GM21576 (cell line): Measurements from ENCODE around the gene AIM2.
A peak's percentile ranks its signal among the peaks of the same experiment; 100 is the strongest.
"Not testable (repeated sequence)": the region's sequence is repeated elsewhere in the genome, so short reads cannot be mapped to it uniquely, and the experiment has no call there.

Experiments used
- ATAC-seq: cut with Tn5 transposase; IDR thresholded peaks from one replicate; pipeline ENCODE4 v1.9.1; 2021; ENCODE audit warnings: mild to moderate bottlenecking, moderate library complexity; ENCODE audit not compliant: unreplicated experiment

AIM2 gene

DNA sequence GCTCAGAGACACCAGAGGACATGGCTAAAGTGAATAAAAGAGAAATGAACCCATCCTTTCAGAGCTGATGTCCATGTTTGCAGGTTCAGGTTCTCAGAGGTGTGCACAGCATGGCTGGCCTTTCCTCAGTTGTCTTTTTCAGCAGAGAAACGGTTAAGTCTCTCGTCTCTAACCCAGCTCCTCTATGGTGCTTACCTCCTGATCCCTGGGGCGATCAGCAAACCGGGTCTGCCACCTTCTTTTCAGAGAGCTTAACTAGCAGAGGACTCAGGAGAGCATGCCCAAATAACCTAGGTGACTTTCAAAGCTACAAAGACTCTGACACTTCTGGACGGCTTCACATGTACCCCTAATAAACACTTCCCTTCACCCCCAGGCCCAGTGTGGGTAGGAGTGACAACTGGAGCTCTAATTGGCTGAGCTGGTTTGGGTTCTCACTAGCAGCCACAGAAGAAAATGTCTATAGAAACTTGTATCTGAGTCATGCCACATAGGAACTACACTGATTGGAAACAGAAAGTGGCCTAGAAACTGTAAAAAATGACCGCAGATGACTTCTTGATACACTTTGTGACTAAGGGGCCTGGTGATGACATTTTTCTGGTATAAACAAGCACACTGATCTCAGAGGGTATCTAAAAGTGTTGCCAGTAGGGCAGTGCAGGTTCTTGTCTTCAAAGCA lies at the start of gene AIM2:
AIM2 (minus strand) TSS at position 329 of the 682 bp plus-strand sequence. CDS start 3,267 bp downstream, outside the sequence.
- peak; percentile 87 for ATAC-seq

- no peak for ATAC-seq
Observed at GRCh38 chr1:159123587-159123986, 47.0 kb upstream of the AIM2 start.

- no peak for ATAC-seq
Observed at GRCh38 chr1:159122005-159122621, 45.5 kb upstream of the AIM2 start.

DNA sequence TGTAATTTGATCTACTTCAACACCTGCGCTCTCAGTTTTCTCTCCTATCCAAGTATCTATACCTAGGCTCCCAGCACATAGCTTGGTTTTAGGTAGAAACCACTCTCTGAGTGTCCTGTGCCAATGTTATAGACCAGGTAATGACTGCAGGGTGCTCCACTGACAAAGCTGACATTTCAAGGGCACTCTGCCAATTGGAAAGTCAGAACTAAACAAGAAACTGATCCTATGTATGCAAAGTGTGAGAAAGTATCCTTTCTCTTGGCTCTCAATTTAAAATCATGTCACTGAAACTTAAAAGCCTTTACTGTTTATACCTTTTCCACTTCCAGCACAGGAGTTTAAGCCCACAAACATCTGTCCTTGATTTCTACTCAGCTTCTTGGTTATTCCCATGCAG lies 45.0 kb upstream of the AIM2 start:
- ATAC-seq: peak; percentile 52

DNA sequence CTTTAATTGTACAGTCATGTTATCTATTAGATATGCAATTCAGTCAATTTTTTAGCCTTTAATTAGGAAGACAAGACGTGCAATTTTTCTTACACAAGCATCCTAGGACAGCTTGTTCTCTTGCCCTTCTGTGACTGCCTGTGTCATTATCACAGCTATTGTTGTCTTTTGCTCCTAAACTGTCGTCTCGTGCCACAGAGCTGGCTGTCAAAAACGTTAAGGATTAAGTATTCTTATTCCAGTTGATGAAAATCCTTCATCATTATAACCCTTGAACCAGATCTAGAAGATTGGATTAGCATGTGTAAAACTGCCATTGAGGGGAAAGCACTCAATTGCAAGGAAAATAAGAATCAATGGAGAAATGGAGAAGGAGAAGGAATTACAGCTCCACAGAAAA lies 43.8 kb upstream of the AIM2 start:
- ATAC-seq: no peak

GRCh38 chr1:159113596-159114433 lies 37.2 kb upstream of the AIM2 start:
- ATAC-seq: no peak

GRCh38 chr1:159103021-159103420 lies 26.5 kb upstream of the AIM2 start:
- not testable (repeated sequence) for ATAC-seq

- ATAC-seq: no peak
Observed at GRCh38 chr1:159100589-159100988, 24.0 kb upstream of the AIM2 start.

GRCh38 chr1:159098596-159098995 lies 22.0 kb upstream of the AIM2 start:
- no peak for ATAC-seq

- ATAC-seq: no peak
Observed at GRCh38 chr1:159092036-159092760, 15.6 kb upstream of the AIM2 start.

DNA sequence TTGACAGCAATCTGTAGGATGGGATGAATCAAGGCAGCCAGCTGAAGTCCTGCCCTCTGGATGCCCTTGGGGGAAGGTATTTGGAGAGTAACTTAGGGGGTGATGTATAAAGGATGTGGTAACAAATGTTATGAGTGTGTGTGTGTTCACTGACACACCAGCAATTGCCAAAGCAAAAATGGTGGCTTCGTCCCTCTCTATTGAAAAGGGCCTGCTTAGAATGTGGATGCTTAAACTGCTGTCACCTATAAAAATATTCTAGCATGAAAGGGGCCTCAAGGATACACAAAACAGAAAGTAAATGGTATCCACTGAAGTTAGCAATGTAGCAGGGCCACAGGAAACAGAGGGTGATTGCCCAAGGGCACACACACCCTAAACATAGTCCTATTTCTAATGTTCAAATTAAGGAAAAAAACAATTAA lies 15.1 kb upstream of the AIM2 start:
- ATAC-seq: no peak

DNA sequence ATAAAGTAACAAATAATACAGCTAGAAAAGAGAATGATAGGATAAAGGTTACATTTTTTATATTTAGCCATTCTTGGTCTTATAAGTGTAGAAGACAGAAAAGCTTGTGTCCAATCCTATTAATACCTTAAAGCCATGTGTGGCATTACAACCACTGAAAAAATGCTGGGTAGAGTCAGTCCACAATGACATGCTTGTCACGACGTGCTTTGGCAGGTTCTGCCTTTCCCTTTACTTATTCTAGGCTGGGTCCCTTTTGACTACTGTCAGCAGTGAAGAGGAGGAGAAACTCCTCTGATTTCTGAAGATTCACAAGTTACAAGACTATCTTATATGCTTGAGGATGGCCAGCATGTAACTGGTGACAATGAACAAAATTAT lies 14.6 kb upstream of the AIM2 start:
- no peak for ATAC-seq

GRCh38 chr1:159090286-159091179 lies 14.0 kb upstream of the AIM2 start:
- no peak for ATAC-seq

DNA sequence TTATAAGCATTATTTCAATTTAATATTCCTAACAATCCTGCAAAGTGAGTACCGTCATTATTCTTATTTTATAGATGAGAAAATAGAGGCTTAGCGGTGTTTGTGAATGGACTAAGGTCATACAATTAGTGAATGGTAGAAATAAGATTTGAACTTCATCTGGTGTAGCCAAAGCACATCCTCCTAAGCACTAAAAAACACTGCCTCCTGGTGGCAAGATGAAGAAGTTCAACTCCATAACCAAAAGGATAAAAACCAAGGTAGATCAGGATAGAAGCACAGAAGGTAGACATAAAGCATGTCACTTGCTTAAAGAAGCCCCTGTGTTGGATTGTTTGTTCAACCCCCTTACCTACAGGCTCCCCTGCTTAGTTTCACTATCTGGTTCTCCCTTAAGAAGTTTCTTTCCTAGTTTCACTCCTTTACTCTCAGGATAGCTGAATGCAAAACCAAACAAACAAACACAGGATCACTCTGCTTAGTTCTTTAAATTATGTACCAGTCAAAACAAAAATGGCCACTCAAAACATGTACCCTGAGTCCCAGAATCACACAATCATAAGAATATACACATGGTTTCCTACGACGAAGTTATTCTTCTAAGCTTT lies 12.7 kb upstream of the AIM2 start:
- no peak for ATAC-seq

DNA sequence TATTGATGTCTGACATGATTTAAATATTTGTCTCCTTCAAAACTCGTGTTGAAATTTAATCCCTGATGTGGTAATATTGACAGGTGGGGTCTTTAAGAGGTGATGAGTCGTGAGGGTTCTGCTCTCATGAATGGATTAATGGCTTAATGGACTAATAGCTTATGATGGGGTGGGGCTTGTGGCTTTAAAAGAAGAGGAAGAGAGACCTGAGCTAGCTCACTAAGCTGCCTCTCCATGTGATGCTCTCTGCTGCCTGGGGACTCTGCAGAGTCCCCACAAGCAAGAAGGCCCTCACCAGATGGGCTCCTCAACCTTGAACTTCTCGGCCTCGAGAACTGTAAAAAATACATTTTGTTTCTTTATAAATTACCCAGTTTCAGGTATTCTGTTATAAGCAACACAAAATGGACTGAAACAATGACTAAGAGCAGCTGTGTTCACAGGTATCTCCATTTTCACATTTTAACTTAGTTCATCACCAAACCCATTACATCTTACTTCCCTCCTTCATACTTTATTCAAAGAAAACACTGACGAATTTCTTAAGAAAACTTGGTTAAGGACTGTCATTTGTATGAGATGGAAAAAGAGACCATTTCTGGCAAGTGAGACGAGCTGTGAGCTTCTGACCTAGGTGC lies 12.1 kb upstream of the AIM2 start:
- ATAC-seq: no peak

DNA sequence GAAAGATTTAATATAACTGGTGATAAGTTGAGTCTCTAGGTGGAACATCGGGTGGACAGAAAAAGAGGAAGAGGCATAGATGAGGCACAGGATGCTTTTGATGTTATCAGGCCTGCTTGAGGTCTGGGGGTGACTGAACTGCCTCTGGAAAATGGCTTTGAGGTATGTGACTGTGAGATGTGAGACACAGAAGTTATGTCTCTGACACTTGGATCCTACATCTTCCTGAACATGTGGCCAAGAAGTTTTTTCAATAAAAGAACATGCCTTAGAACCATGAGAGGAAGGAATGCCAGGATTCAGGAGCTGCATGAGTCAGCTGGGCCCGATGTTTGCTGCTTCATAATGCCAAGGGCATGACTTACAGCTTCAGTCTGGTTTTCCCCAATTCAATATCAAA lies 11.5 kb upstream of the AIM2 start:
- no peak for ATAC-seq

- no peak for ATAC-seq
Observed at GRCh38 chr1:159084867-159085266, 8.3 kb upstream of the AIM2 start.

- ATAC-seq: no peak
Observed at GRCh38 chr1:159084152-159084551, 7.6 kb upstream of the AIM2 start.

DNA sequence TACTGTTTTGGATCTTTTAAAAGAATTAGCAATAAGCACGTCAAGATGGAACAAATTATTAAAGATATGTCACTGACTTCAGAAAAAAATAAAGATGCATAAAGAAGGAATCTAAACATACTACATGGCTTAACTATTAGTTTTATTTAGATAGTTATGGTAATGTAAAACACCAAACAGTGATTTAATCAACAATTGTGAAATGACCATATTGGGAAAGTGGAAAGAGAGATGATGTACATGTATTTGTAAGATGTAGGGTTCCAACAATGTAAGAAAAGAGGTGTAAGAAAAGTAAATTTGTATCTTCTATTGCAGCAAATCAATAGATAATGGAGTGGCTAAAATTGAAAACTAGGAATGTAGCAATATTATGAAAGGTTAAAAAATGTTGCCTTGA lies 6.4 kb upstream of the AIM2 start:
- ATAC-seq: no peak
